GM20000 (cell line): Measurements from ENCODE around the gene EMC6.
A peak's percentile ranks its signal among the peaks of the same experiment; 100 is the strongest.

ENCODE experiments used
- DNase-seq: peaks from one replicate; pipeline ENCODE4 v3.0.0; 2012; ENCODE audit warnings: low spot score
- TF ChIP-seq, protein P1 (sequence below): IDR thresholded peaks from 2 replicates; pipeline ENCODE4 v1.5.1; 2012; ENCODE audit warnings: mild to moderate bottlenecking, control low read depth; ENCODE audit errors: extremely low read depth, missing control alignments

EMC6 gene

GRCh38 chr17:3692346-3692745, 23.7 kb downstream of the EMC6 start:
- TF ChIP-seq, protein P1, sequence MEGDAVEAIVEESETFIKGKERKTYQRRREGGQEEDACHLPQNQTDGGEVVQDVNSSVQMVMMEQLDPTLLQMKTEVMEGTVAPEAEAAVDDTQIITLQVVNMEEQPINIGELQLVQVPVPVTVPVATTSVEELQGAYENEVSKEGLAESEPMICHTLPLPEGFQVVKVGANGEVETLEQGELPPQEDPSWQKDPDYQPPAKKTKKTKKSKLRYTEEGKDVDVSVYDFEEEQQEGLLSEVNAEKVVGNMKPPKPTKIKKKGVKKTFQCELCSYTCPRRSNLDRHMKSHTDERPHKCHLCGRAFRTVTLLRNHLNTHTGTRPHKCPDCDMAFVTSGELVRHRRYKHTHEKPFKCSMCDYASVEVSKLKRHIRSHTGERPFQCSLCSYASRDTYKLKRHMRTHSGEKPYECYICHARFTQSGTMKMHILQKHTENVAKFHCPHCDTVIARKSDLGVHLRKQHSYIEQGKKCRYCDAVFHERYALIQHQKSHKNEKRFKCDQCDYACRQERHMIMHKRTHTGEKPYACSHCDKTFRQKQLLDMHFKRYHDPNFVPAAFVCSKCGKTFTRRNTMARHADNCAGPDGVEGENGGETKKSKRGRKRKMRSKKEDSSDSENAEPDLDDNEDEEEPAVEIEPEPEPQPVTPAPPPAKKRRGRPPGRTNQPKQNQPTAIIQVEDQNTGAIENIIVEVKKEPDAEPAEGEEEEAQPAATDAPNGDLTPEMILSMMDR = peak; percentile 20
- no peak for DNase-seq

- TF ChIP-seq, protein P1 = no peak
- no peak for DNase-seq
Observed at GRCh38 chr17:3693141-3693540, 24.5 kb downstream of the EMC6 start.

DNA sequence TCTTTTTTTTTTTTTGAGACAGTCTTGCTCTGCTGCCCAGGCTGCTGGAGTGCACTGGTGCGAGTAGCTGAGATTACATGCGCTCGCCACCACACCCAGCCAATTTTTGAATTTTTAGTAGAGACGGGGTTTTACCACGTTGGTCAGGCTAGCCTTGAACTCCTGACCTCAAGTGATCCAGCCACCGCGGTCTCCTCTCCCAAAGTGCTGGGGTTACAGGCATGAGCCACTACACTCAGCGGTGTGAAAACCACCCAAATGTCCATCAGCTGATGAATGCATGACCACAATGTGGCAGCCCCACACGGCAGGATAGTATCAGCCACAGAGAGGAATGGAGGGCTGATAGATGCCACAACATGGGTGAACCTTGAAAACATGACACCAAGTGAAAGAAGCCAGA, 25.2 kb downstream of the EMC6 start:
- TF ChIP-seq, protein P1 = no peak
- peak; percentile 48 for DNase-seq

GRCh38 chr17:3695129-3695722, 26.6 kb downstream of the EMC6 start:
- DNase-seq = peak; percentile 55
- TF ChIP-seq, protein P1 = no peak

DNA sequence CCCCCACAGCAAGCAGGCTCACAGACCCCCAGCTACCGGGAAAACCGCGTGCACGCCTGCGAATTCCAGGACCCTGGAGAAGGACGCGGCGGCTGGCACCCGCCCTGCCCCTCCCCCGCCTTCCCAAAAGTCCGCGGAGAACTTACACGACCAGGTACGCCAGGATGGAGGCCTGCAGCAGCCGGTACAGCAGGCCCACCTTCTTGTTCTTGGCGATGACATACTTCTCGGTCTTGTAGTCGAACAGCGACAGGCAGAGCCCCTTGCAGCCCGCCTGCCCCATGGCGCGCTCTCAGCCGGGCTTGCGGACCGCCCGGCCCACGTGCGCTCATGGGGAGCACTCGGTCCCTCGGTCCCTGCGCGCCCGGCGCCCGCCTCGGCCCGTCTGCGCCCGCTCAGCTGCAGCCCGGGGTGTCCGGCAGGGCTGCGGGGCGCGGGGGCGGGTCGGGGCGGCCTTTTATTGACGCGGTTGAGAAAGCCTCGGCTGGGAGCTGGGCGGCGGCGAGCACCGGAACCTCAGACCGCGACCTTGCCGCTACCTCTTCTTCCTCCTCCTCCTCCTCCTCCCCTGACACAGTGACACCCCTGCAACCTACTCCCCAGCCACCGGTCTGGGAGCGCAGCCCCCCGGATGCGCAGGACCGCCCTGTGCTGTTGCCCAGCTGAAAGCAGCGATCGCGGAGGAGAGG, 27.3 kb downstream of the EMC6 start, which contains the start of gene P2RX5:
P2RX5 (minus strand) TSS at position 433 of the 689 bp plus-strand sequence; CDS start at position 283, 150 bp downstream.
- DNase-seq = peak; percentile 68
- TF ChIP-seq, protein P1 = no peak

DNA sequence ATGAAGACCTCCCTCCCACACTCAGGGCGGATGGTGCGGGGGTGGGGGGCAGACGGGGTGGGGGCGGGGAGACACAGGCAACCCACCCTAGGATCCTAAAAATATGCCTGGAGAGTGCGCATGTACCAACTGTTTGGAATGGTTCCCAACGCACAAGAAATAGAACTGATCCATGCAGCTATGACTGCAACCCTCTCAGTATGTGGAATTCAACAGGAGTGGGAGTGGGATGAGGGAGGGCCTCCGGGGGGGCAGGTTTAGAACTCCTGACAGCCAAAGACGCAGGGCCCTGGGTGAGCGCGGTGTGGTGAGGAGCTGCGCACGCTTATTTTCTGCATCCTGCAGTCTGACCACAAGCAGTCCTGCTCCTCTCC, 28.5 kb downstream of the EMC6 start:
- TF ChIP-seq, protein P1 = no peak
- no peak for DNase-seq

GRCh38 chr17:3698139-3698538, 29.5 kb downstream of the EMC6 start:
- DNase-seq = no peak
- TF ChIP-seq, protein P1 = no peak
